Astrocyte (in vitro differentiated cells and primary cell): ENCODE measurements around the gene ENOX1. TPM values are rescaled to one million over a fixed set of nuclear protein-coding genes. Genes with fewer than 3 reads are reported as not detected.

Experiments
- DNase-seq: peaks from one replicate; pipeline ENCODE4 v3.0.0-alpha.2; 2010; ENCODE audit warnings: low read depth
- FAIRE-seq: peaks from 2 replicates; lab custom pipeline; 2011; peaks lifted over from hg19 to GRCh38; lab: Jason Lieb, UNC
- H2AFZ ChIP-seq: 2 replicates; pipeline ENCODE4 v1.6.0; 2012; ENCODE audit warnings: low read depth, low read length, inconsistent platforms
- H3K27ac ChIP-seq: 2 replicates; pipeline ENCODE4 v1.5.1; 2011; ENCODE audit warnings: low read depth, low read length, inconsistent platforms
- H3K27me3 ChIP-seq: 2 replicates; pipeline ENCODE4 v1.6.0; 2011; ENCODE audit warnings: low read length, inconsistent platforms; ENCODE audit not compliant: insufficient read depth
- H3K36me3 ChIP-seq: 2 replicates; pipeline ENCODE4 v1.5.1; 2011; ENCODE audit warnings: low read length, inconsistent platforms; ENCODE audit not compliant: insufficient read depth
- H3K4me1 ChIP-seq: 2 replicates; pipeline ENCODE4 v1.5.1; 2011; ENCODE audit warnings: low read length, inconsistent platforms; ENCODE audit not compliant: insufficient read depth
- H3K4me2 ChIP-seq: 2 replicates; pipeline ENCODE4 v1.6.0; 2012; ENCODE audit warnings: low read length, inconsistent platforms
- H3K4me3 ChIP-seq: 2 replicates; pipeline ENCODE4 v1.5.1; 2011; ENCODE audit warnings: low read depth, mild to moderate bottlenecking, low read length, inconsistent platforms; ENCODE audit not compliant: insufficient read depth
- H3K79me2 ChIP-seq: 2 replicates; pipeline ENCODE4 v1.6.0; 2012; ENCODE audit warnings: mild to moderate bottlenecking, low read length, inconsistent platforms; ENCODE audit not compliant: insufficient read depth
- H3K9ac ChIP-seq: 2 replicates; pipeline ENCODE4 v1.6.0; 2012; ENCODE audit warnings: mild to moderate bottlenecking, low read length, inconsistent platforms
- H3K9me3 ChIP-seq: 2 replicates; pipeline ENCODE4 v1.5.1; 2012; ENCODE audit warnings: low read depth, mild to moderate bottlenecking, low read length, inconsistent platforms; ENCODE audit not compliant: insufficient read depth
- H4K20me1 ChIP-seq: 2 replicates; pipeline ENCODE4 v1.6.0; 2012; ENCODE audit warnings: low read length, inconsistent platforms; ENCODE audit not compliant: insufficient read depth
- H3K27ac Mint-ChIP-seq: one replicate; pipeline ENCODE4 v1.8.0; 2021; ENCODE audit warnings: mild to moderate bottlenecking, mixed read lengths; ENCODE audit not compliant: unreplicated experiment
- H3K27me3 Mint-ChIP-seq: one replicate; pipeline ENCODE4 v1.8.0; 2021; ENCODE audit warnings: low read depth, mixed read lengths; ENCODE audit not compliant: unreplicated experiment
- H3K36me3 Mint-ChIP-seq: one replicate; pipeline ENCODE4 v1.8.0; 2021; ENCODE audit warnings: low read depth, mixed read lengths; ENCODE audit not compliant: unreplicated experiment
- H3K4me1 Mint-ChIP-seq: one replicate; pipeline ENCODE4 v1.8.0; 2021; ENCODE audit warnings: low read depth, mixed read lengths; ENCODE audit not compliant: unreplicated experiment
- H3K4me3 Mint-ChIP-seq: one replicate; pipeline ENCODE4 v1.8.0; 2021; ENCODE audit warnings: mild to moderate bottlenecking, moderate library complexity, mixed read lengths; ENCODE audit not compliant: unreplicated experiment
- H3K9me3 Mint-ChIP-seq: one replicate; pipeline ENCODE4 v1.8.0; 2021; ENCODE audit warnings: mild to moderate bottlenecking, mixed read lengths; ENCODE audit not compliant: unreplicated experiment
- EZH2 ChIP-seq: IDR thresholded peaks from 2 replicates; pipeline ENCODE4 v1.6.1; 2012; ENCODE audit warnings: mild to moderate bottlenecking, low read length, inconsistent platforms; ENCODE audit not compliant: insufficient read depth
- total RNA-seq: library from RNA; stranded (reverse); gene quantifications from 2 replicates; pipeline ENCODE4 v1.2.1, GENCODE V29; 2021
- TF ChIP-seq, protein P1 (sequence below): IDR thresholded peaks from 2 replicates; pipeline ENCODE4 v1.5.1; 2011; ENCODE audit warnings: low read depth, mild to moderate bottlenecking, inconsistent platforms, low read length, moderate library complexity; ENCODE audit not compliant: insufficient read depth

ENOX1 gene
- total RNA-seq, 1 donor from 2014 or later, result 2.3 TPM

GRCh38 chr13:43564952-43565351 is 221.8 kb downstream of the ENOX1 start:
- Mint-ChIP-seq H3K36me3 (no peaks in the 10 kb centered on the region), H3K9me3 (no peaks in the 10 kb centered on the region), H3K27me3 (no peaks in the 10 kb centered on the region), H3K4me1 (no peaks in the 10 kb centered on the region), H3K27ac (no peak overlapping the region), H3K4me3 (no peak overlapping the region)
- Histone ChIP-seq H3K36me3 (no peaks in the 10 kb centered on the region), H3K4me2 (no peak overlapping the region), H3K9ac (no peak overlapping the region), H3K9me3 (no peaks in the 10 kb centered on the region), H2AFZ (no peak overlapping the region), H3K79me2 (no peaks in the 10 kb centered on the region), H3K27me3 (no peaks in the 10 kb centered on the region), H4K20me1 (no peaks in the 10 kb centered on the region), H3K4me1 (no peaks in the 10 kb centered on the region), H3K4me3 (no peak overlapping the region), H3K27ac (no peak overlapping the region)
- DNase-seq, result no peak
- no peak for TF ChIP-seq EZH2
- TF ChIP-seq, protein P1, sequence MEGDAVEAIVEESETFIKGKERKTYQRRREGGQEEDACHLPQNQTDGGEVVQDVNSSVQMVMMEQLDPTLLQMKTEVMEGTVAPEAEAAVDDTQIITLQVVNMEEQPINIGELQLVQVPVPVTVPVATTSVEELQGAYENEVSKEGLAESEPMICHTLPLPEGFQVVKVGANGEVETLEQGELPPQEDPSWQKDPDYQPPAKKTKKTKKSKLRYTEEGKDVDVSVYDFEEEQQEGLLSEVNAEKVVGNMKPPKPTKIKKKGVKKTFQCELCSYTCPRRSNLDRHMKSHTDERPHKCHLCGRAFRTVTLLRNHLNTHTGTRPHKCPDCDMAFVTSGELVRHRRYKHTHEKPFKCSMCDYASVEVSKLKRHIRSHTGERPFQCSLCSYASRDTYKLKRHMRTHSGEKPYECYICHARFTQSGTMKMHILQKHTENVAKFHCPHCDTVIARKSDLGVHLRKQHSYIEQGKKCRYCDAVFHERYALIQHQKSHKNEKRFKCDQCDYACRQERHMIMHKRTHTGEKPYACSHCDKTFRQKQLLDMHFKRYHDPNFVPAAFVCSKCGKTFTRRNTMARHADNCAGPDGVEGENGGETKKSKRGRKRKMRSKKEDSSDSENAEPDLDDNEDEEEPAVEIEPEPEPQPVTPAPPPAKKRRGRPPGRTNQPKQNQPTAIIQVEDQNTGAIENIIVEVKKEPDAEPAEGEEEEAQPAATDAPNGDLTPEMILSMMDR, result no peak
- FAIRE-seq, result no peak

- Mint-ChIP-seq H3K27me3 (no peaks in the 10 kb centered on the region), H3K27ac (no peak overlapping the region), H3K9me3 (no peaks in the 10 kb centered on the region), H3K4me1 (peaks cover 4% of the 10 kb centered on the region), H3K4me3 (no peak overlapping the region), H3K36me3 (no peaks in the 10 kb centered on the region)
- Histone ChIP-seq H4K20me1 (no peaks in the 10 kb centered on the region), H3K4me1 (no peaks in the 10 kb centered on the region), H3K27me3 (no peaks in the 10 kb centered on the region), H3K27ac (no peak overlapping the region), H3K36me3 (no peaks in the 10 kb centered on the region), H3K4me2 (no peak overlapping the region), H3K9ac (no peak overlapping the region), H3K9me3 (no peaks in the 10 kb centered on the region), H2AFZ (no peak overlapping the region), H3K79me2 (no peaks in the 10 kb centered on the region), H3K4me3 (no peak overlapping the region)
- DNase-seq (no peak), FAIRE-seq (no peak)
- TF ChIP-seq, protein P1, result no peak
- TF ChIP-seq EZH2, result no peak
These were observed 225.7 kb downstream of the ENOX1 start for GRCh38 chr13:43561081-43561480.

DNA sequence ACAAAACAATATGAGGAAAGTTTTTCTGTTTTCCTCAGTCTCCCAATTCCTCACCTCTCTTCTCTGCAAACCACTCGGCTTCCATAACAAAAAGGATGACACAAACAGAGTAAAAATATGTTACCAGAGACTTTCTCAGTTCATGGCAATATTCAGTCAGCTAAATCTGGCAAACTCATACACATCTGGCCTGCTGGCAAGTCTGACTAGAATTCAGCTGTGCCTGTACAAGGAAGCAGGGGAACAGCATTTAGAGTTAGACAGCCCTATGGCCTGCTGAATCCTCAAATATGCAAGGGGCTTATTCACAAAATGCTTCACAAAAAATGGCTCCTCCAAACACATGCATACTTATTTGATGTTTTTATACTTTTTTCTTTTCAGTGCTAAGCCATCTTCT is 227.8 kb downstream of the ENOX1 start:
- Histone ChIP-seq H2AFZ (no peak overlapping the region), H3K36me3 (no peaks in the 10 kb centered on the region), H4K20me1 (no peaks in the 10 kb centered on the region), H3K27ac (no peak overlapping the region), H3K9ac (no peak overlapping the region), H3K9me3 (no peaks in the 10 kb centered on the region), H3K79me2 (no peaks in the 10 kb centered on the region), H3K27me3 (no peaks in the 10 kb centered on the region), H3K4me2 (no peak overlapping the region), H3K4me3 (no peak overlapping the region), H3K4me1 (no peaks in the 10 kb centered on the region)
- Mint-ChIP-seq H3K27me3 (no peaks in the 10 kb centered on the region), H3K4me3 (no peak overlapping the region), H3K9me3 (no peaks in the 10 kb centered on the region), H3K36me3 (no peaks in the 10 kb centered on the region), H3K4me1 (peaks cover 4% of the 10 kb centered on the region), H3K27ac (no peak overlapping the region)
- TF ChIP-seq, protein P1, result no peak
- TF ChIP-seq EZH2, result no peak
- no peak for DNase-seq
- FAIRE-seq, result no peak
